ENCODE measurements around the gene PRKCA. TPM values are rescaled to one million over a fixed set of nuclear protein-coding genes. Genes with fewer than 3 reads are reported as not detected.

The PRKCA gene
- total and polyA plus RNA-seq, 2 donors (not counting 3 experiments of a cell fraction or from before 2014, with no cell fraction given), result 7.5 to 34.2 TPM

- dilution Hi-C loops (cut with MboI; ENCODE audit: extremely low pct_ligation_motif_present, low sequenced_read_pairs) (no loop called here), intact Hi-C loops (cut with micrococcal nuclease) (no loop called here)
- Histone ChIP-seq H3K36me3 (ENCODE audit: control insufficient read depth in 2 of 2, extremely low read depth in 1 of 2, insufficient read depth in 2 of 2, low read length in 2 of 2) (no peaks in the 10 kb centered on the region), H2AFZ (ENCODE audit: low read depth, low read length) (no peak overlapping the region), H3K9me1 (replicated peaks; ENCODE audit: control insufficient read depth, extremely low read depth, insufficient read depth, low read length) (no peaks in the 10 kb centered on the region), H3K9ac (replicated peaks; ENCODE audit: extremely low read depth, insufficient read depth, low read length) (no peak overlapping the region), H3K4me2 (ENCODE audit: insufficient read depth, low read length) (no peak overlapping the region), H3K4me3 (replicated peaks in 1 of 3; ENCODE audit: insufficient read depth in 1 of 3, low read depth in 1 of 3, low read length in 3 of 3) (no peak overlapping the region), H4K20me1 (replicated peaks; ENCODE audit: control insufficient read depth, extremely low read depth, insufficient read depth, low read length) (no peaks in the 10 kb centered on the region), H3K27ac (ENCODE audit: insufficient read depth, low read depth, low read length) (no peak overlapping the region), H3K9me3 (replicated peaks; ENCODE audit: control insufficient read depth, insufficient read depth, low read length) (no peaks in the 10 kb centered on the region), H3K79me2 (ENCODE audit: control insufficient read depth, insufficient read depth, low read length) (peaks cover 2% of the 10 kb centered on the region), H3K27me3 (ENCODE audit: control insufficient read depth in 2 of 2, insufficient read depth in 2 of 2, low read length in 2 of 2) (no peaks in the 10 kb centered on the region), H3K4me1 (ENCODE audit: control insufficient read depth, extremely low read depth, insufficient read depth, low read length) (no peaks in the 10 kb centered on the region)
- ChIA-PET POLR2A (interaction anchor here (0.8 kb wide), 1 partner anchor 23 kb away, joined by 3 read pairs; no protein-coding TSS in a partner anchor), CTCF (interaction anchor here (3.9 kb wide), 1 partner anchor 11 kb away, joined by 15 read pairs; no protein-coding TSS in a partner anchor)
- FAIRE-seq (no peak), DNase-seq (ENCODE audit: low read depth, low spot score) (no peak)
- no TSS peak for BruUV-seq (replicated peaks)
- no peak for TF ChIP-seq CTCF (IDR thresholded peaks at IDR 0.05; ENCODE audit: extremely low read depth in 1 of 2, insufficient read depth in 1 of 2, low read depth in 1 of 2, low read length in 2 of 2)
- TF ChIP-seq EZH2 (IDR thresholded peaks at IDR 0.05; ENCODE audit: borderline replicate concordance, low read depth, low read length, severe bottlenecking), result no peak
- no peak for TF ChIP-seq POLR2AphosphoS5 (IDR thresholded peaks at IDR 0.05; ENCODE audit: insufficient read depth, low read depth, low read length)
- no peak for TF ChIP-seq POLR2A (IDR thresholded peaks at IDR 0.05; ENCODE audit: low read depth, low read length)
- TF ChIP-seq GATA2 (IDR thresholded peaks at IDR 0.05; ENCODE audit: insufficient read depth, insufficient read length, low read depth, low read length), result no peak
- TF ChIP-seq FOS (IDR thresholded peaks at IDR 0.05; ENCODE audit: borderline replicate concordance, insufficient read depth, low read length), result no peak
- TF ChIP-seq JUN (IDR thresholded peaks at IDR 0.05; ENCODE audit: borderline replicate concordance, insufficient read depth, insufficient read length, low read depth), result no peak
- no peak for TF ChIP-seq MAX (IDR thresholded peaks at IDR 0.05; ENCODE audit: insufficient read depth, insufficient read length)
- no peak for TF ChIP-seq MYC (IDR thresholded peaks at IDR 0.05; ENCODE audit: low read depth, low read length)
Observed at GRCh38 chr17:66443166-66443565, 140.8 kb downstream of the PRKCA start.

All from endothelial cell of umbilical vein (primary cell).